H1 (cell line): ENCODE results near the gene FREM2.

ENCODE experiments used
- JUN ChIP-seq: IDR thresholded peaks from 2 replicates; pipeline ENCODE4 v1.6.1; 2011; ENCODE audit warnings: low read depth, mild to moderate bottlenecking, improper control_type of control experiment, low read length
- POLR2A ChIP-seq, 2 experiments: IDR thresholded peaks; 1 replicate in 1 of 2; 2 replicates in 1 of 2; pipeline ENCODE4 v1.6.1; 2011; ENCODE audit warnings: low read depth in 2 of 2, low read length in 2 of 2, mild to moderate bottlenecking in 2 of 2; ENCODE audit errors: control extremely low read depth in 1 of 2
- RAD21 ChIP-seq, 2 experiments: IDR thresholded peaks in 1 of 2; conservative IDR thresholded peaks in 1 of 2; 2 replicates each; pipeline ENCODE4 v1.6.1; 2011; ENCODE audit warnings: low read depth in 2 of 2, low read length in 2 of 2, improper control_type of control experiment in 1 of 2, inconsistent platforms in 1 of 2, mild to moderate bottlenecking in 1 of 2, moderate library complexity in 1 of 2
- TF ChIP-seq, protein P1 (sequence below), 3 experiments: IDR thresholded peaks; 1 replicate in 2 of 3; 2 replicates in 1 of 3; pipeline versions ENCODE4 v1.5.1 to v1.6.1; 2011; ENCODE audit warnings: low read length in 3 of 3, mild to moderate bottlenecking in 3 of 3, inconsistent platforms in 2 of 3, low read depth in 1 of 3, moderate library complexity in 1 of 3; ENCODE audit not compliant: insufficient read depth in 1 of 3; ENCODE audit errors: control extremely low read depth in 1 of 3

DNA sequence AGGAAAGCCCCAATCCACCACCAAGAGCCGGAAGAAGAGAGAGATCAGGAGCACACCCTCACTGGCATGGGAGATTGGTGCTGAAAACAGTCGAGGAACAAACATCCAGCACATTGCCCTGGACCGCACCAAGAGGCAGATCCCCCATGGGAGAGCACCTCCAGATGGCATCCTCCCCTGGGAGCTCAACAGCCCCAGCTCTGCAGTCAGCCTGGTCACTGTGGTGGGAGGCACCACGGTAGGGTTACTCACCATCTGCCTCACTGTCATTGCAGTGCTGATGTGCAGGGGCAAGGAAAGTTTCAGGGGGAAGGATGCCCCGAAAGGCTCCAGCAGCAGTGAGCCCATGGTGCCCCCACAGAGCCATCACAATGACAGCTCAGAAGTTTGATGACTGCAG, 193.5 kb downstream of the FREM2 start:
- no peak for TF ChIP-seq JUN
- no peak for TF ChIP-seq POLR2A (IDR thresholded peaks at IDR 0.05; ENCODE audit: control extremely low read depth in 1 of 2, low read depth in 2 of 2, low read length in 2 of 2)
- TF ChIP-seq, protein P1, sequence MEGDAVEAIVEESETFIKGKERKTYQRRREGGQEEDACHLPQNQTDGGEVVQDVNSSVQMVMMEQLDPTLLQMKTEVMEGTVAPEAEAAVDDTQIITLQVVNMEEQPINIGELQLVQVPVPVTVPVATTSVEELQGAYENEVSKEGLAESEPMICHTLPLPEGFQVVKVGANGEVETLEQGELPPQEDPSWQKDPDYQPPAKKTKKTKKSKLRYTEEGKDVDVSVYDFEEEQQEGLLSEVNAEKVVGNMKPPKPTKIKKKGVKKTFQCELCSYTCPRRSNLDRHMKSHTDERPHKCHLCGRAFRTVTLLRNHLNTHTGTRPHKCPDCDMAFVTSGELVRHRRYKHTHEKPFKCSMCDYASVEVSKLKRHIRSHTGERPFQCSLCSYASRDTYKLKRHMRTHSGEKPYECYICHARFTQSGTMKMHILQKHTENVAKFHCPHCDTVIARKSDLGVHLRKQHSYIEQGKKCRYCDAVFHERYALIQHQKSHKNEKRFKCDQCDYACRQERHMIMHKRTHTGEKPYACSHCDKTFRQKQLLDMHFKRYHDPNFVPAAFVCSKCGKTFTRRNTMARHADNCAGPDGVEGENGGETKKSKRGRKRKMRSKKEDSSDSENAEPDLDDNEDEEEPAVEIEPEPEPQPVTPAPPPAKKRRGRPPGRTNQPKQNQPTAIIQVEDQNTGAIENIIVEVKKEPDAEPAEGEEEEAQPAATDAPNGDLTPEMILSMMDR (IDR thresholded peaks at IDR 0.05; ENCODE audit: control extremely low read depth in 1 of 3, insufficient read depth in 1 of 3, low read depth in 1 of 3, low read length in 3 of 3) = no peak
- TF ChIP-seq RAD21 (IDR thresholded peaks at IDR 0.05 in 1 of 2, conservative IDR thresholded peaks at IDR 0.05 in 1 of 2; ENCODE audit: low read depth in 2 of 2, low read length in 2 of 2) = no peak
